Kidney capillary endothelial cell (primary cell): ENCODE data around the gene MBD5.

Experiments used
- DNase-seq: peaks from one replicate; pipeline ENCODE4 v3.0.0-alpha.2; 2018; ENCODE audit warnings: low spot score

Gene MBD5

DNA sequence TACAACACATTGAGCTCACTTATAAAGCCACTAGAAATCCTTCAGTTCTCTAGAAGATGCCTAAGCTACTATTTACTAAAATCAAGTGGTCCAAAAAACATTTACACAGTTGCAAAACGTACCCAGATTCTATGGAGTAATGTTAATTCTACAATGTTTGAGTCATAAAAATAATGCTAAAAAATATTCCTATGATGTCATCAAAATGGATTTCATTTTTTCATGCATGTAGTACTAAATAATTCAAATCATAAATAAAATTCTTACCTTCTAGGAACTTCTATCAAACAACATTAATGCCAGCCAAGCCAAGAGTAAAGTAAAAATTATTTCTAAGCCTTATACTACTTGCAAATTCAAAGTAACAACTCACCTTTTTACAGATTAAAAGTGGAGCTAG is 454.7 kb downstream of the MBD5 start:
- no peak for DNase-seq

DNA sequence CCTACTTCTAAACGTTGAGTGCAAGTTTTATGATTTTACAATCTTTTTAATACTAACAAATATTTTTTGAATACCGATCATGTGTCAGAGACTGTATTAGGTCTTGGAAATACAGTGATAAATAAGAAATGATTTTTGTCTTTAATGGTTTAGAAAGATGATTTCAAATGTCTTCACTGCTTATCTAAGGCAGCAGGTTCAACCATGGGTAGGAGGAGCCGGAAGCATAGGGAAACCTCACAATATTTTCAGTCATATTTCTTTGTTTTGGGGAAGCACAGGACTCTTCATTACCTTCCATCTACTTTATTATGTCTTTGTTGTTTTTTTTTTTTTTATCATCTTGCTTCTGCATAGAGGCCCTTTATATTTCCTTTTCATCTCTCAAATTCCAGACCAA is 458.5 kb downstream of the MBD5 start:
- DNase-seq = no peak

DNA sequence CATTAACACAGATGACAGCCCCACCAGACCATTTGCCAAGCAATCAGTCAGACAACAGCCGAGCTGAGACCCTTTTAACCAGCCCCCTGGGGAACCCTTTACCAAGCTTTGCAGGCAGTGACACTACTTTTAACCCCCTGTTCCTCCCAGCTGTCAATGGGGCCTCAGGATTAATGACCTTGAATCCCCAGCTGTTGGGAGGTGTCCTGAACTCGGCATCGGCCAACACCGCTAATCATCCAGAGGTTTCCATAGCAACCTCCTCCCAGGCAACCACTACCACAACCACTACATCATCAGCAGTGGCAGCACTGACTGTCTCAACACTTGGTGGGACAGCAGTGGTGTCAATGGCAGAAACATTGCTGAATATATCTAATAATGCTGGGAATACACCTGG is 462.8 kb downstream of the MBD5 start:
- DNase-seq = no peak

DNA sequence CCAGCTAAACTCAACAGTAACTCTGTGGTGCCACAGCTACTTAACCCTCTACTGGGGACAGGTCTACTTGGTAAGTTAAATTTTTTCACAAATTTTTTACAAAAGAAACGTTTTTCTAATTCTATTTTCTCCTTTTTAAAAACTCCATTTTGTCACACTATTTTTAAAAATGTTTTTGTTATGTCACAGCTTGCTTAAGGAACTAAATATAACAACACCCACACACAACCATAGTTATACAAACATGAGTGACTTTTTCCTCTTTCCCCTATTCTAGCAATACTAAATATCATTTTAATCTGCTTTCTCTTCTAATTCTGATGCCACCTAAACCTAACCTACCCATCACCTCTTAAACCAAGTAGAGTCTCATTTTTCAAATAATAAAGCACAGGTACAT is 463.2 kb downstream of the MBD5 start:
- DNase-seq = no peak

DNA sequence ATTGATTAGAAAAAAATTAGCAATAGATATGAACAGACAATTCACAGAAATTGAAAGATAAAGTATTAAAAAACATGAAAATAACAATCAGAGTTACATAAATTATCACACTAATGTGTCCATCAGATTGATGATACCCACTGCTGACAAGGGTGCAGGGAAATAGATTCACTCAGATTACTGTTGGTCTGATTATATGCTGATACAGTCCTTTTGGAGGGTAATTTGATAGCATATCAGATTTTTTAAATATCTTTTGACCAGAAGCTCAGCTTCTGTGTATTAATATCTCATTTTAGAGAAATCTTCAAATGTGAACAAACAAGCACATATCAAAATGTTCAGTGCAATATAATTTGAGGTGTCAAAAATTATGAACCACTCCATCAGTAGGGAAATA is 465.8 kb downstream of the MBD5 start:
- DNase-seq = no peak

DNA sequence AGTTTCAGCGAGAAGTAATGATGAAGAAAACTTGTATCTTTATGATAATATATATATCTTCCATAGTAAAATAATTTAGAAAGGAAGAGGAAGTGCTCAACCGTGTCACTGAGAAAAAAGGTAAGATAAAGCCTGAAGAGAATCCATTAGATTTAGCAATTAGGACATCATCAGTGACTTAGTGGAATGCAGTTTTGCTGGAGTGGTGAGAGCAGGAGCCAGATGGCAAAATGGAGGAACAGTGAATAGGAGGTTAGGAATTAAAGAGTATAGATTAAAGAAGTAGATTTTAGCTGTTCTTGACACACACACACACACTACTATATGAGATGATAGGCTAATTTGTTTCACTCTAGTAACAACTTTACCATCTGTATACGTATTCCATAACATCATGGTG is 466.5 kb downstream of the MBD5 start:
- no peak for DNase-seq

DNA sequence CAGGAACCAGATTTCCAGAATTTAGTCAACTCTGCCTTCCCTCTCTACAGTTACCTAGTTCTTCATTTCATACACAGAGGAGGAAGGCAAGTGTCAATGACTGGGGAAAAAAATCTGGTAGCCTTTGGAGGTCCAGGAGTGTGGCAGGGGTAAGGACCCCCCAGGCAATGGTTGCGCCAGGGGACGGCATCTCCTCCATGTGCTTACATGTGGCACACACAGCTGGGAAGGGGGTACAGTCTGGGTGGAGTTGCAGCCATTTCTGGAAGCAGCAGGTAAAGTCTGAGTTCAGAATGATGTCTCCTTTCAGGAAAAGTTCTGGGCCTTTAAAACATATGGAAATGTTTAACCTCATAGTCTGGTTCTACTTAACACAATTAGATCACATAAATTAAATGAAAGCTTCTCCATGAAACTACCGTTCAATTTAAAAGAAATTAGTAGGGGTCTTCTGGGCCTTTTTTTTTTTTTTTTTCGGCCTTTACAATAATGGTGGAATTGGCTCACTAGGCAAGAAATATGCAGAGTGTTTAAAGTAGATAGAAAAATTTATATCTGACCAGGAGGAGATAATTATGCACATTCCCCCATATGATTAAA is 470.0 kb downstream of the MBD5 start:
- DNase-seq = no peak

DNA sequence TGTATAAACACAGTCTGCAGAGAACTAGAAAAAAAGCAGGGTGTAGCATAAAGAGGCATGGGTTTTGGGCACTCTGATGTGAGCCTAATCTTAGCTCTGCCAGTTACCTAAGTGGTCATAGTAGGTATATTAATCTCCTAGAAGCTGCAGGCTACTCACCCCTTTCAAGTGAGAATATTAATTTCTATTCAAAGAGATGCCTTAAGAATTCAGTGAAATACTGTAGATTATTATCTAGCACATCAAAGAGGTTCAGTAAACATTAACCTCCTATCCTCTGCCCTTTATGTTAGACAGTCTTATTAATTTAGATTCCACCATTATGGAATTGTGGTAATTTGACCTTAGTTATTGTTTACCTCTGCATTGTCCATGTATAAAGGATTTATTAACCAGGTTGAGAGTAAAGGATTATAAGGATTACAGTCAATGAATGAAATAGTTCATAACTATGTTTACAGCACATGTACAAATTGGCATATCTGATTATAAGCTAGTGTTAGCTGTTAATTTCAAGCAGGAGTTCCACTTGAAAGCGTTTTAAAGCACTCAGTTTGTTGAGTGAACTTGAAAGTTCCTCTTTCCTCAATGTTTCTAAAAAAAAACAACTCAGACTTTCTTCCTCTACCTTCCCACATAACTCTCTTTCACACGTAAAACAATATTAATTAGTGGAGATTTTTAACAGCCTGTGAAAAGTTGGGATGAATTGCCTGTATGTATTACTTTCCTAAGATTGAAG is 473.1 kb downstream of the MBD5 start:
- DNase-seq = no peak

DNA sequence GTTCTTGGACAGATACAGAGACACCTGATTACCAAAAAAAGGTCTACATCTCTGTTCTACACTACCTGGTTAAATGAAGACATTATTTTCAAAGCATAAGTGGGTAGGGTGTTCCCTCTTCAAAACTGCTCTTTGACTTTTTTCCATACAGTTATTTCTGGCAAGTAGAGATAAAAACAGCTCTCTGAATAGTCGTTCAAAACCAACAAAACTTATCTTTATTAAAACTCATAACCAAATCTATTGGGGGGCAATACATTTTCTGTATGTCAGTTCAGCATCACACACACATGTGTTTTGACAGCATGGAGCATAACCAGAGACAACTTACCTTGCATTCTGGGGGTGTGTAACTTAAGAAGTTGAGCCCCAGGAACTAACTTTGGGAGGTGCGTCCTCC is 474.7 kb downstream of the MBD5 start:
- no peak for DNase-seq

DNA sequence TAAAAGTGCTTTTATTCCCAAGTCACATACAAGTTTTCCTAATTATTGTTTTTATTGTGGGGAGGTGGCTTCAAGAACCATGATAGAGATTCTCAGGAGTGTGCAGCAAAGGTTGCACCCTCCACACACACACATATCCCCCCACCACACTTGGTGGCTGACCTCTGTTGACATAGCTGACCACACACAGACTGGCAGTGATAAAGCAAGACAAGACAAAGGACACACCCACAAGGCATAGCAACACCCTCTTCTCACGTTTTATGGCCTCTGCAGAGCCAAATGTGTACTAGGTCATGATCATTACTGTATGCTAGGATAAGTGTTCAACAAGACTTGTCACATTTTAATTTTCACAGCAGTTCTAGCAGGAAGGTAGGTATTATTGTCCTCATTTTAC is 480.7 kb downstream of the MBD5 start:
- DNase-seq = no peak

DNA sequence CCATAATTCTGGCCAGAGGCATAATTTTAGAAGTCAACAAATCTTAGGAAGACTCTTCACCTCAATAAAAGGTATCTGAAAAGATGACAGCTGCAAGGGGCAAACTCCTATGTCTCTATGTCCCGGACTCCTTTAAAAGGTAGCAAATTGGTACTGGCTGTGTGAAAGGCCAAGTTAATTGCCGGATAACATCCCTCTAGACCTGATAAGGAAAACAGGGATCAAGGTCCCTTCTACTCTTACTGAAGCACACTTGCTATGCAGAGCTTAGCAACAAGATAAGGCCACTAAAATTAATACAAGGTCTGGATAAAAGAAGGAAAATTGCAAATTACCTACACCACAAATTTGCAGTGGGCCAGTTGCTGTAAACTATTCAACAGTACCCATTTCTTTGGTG is 482.6 kb downstream of the MBD5 start:
- DNase-seq = no peak

DNA sequence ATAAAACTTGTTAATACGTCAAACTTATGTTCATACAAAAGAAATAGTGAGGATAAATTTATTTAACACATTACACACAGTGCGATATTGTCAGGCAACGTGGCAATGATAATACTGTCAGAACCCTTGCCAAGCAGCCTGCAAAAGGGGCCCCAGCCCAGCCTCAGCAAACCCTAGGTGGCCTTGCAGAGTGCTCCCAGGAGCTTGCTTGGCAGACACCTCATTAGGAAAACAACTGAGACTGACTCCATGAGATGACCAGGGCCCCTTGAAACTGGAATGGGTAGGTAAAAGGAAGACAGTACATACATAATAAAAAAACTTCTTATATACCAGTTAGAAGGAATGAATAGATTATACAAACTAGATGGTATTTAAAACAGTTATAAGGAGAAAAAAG is 487.1 kb downstream of the MBD5 start:
- no peak for DNase-seq

DNA sequence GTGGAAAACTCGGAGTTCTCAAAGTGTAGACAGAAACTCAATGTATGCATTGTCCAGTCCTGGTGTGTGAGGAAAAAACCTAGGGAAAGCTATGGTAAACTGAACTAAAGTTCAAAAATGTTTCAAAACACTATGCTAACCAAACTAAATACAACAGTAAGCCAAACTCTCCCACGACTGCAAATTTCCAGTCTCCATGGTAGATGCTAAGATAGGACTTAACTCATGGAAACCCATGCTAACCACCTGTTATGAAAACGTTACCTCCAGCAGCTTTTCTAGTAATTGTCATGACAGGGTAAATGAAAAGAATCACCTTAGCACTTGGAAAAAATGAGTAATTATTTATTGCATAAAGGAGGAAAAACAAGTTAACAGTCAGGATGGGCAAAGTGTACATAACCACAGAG is 488.0 kb downstream of the MBD5 start:
- no peak for DNase-seq

DNA sequence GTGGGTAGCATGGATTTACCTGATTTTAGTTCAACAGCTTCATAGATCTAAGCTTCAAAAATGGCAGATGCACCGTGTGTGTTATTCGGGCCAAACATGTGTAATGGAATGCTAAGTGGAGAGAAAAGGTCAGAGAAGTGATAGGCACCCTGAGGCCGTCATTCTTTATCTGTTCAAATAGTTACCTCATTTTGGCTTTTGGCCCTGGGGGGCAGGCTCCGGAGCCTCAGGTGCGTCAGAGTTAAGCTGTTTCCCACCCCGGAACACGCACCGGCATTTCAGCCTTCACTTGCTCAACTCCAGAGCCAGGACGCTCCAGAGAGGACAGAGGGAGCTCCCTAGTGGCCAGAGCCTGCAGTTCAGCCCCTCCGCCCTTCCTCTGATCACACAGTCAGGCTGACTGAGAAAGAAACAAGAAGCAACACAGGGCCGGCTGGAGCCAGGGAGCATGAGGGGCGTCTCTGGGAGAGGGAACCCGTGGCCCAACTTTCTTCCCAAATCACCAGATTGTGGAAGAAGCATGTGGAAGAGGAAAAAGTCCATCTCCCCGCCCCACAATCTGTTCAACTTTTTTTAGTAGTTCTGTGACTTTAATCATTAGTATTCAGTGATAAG is 488.5 kb downstream of the MBD5 start:
- DNase-seq = peak; percentile 77

DNA sequence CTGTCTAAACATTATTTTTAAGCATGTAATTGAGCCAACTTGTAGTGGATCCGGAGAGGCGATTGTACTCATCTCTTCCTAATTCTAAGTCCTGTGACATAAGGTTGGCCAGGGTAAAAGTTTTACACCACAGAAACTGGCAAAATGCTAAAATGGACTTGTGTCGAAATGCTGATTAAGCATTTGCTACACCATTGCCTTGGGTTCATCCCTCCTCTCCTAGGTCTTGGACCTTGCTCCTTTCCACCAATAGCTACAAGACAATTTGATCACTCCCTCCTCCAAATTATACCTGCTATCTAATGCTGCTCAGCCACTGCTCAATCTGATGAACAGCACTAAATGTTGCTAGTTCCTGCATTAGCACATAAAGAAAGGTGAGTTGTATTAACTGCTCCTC is 491.0 kb downstream of the MBD5 start:
- DNase-seq = no peak

DNA sequence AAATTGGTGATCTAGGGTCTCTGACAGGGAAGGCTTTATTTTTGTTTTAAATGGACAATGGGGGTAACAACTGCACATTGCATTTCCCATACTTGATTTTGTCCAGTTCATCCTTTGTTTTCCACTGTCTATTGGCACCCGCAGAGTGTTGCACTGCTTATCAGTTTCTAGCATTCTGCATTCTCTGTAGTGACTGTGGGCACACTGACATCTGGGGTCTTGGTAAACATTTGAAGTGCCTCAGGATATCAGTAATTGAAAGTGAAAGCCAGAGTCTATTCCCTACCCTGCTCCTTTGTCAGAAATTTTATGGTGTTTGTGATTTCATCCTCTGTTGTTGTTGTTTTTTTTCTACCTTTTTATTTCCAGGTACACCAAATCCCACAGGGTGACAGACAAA is 491.6 kb downstream of the MBD5 start:
- DNase-seq = no peak

DNA sequence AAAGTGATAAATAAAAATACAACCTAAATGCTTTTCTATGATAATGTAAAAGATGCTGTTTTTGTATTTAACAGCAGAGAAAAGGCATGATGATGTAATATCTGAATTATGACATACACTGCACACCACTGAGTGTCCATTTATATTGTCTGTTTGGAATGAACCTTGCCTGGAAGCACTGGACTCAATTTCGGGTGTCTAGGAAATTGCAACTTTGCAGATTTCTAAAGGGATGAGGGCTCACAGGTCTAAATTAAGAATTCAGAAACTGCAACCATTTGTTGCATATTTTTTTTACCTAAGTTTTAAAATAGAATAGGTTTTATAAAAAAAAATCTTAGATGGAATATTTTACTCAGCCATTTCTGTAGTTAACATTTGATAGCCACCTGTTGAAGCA is 492.5 kb downstream of the MBD5 start:
- DNase-seq = no peak

DNA sequence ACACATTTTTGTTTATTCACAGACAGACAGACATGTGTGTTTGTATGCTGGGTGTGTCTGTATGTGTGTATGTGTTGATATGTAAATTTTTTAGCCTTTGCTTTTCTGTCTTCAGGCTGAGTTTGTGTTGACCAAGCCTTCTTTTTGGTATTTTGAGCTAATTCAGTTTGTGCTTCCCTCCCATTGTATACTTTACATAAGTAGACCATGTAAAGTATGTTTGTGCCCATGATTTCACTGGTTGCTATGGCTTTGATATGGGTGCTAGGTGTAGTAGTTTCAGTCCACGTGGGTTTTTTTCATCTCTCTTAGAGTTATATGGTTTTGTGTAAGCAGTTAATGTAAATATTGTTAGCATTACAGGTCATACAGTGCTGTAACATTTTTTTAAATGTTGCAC is 494.2 kb downstream of the MBD5 start:
- no peak for DNase-seq

DNA sequence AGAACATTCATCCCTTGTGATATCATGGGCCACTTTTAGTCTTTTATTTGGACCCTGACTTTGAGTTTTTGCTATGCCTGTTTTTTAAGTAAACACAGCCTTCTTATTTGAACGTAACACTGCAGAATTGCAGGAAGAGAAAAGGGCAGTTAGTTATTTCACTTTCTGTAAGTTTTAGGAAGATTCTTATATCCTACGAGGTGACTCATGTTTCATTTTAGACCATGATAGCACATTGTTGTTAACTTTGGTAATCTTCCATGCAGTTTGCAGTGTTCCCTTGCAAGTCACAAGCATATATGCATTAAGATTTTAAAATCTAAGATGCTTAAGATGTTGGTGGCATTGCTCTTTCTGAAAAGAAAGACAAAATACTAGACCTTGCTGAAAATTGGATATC is 495.1 kb downstream of the MBD5 start:
- DNase-seq = no peak

DNA sequence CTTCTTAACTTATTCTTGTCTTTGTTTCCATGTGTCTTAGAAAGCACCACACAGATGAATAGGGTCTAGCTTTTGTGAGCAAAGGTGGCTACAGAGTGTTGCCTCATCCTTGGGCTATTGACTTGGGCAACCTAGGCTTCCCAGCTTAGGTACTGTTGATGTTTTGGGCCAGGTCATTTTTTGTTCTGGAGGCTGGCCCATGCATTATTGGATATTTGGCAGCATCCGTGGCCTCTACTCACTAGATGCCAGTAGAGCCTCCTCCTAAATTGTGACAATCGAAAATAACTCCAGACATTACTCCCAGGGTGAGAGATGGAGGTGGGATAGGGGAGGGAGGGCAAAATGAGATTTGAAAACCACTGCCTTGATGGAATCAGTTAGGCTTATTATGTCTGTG is 496.4 kb downstream of the MBD5 start:
- DNase-seq = no peak

DNA sequence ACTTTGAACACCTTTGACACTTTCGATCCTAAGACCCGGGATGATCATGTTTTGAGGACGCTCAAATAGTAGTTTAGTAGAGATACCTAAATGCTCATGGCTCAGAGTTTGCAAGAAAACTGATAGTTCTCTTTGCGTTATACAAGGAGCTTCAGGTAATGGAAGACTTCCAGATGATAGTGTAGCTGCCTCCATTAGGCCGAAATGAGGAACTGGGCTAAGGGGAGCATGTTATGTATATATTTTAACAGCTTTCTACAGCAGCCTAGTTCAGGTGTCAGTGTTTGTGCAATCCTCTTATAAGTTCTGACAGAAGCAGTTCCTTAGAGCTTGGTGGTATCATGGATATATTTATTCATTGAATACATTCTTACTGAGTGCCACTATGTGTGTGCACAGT is 496.9 kb downstream of the MBD5 start:
- no peak for DNase-seq

DNA sequence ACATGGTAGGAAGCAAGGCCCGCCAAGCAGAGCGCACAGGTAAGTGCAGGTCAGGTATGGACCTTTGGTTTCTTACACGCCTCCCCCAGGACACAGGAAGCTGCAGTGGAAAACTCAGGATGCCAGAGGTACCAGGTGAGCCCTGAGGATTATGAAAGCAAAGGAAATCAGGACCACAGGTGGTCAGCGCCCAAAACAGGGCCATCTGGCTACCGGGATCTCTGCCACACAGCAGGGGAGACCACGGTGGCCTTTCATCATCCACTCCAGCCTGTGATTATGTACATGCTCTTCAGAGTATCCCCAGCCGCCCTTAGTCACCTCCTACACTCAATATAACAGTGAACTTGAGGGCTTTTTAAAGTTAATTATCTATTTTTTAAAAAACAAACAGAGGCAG is 498.1 kb downstream of the MBD5 start:
- DNase-seq = no peak

DNA sequence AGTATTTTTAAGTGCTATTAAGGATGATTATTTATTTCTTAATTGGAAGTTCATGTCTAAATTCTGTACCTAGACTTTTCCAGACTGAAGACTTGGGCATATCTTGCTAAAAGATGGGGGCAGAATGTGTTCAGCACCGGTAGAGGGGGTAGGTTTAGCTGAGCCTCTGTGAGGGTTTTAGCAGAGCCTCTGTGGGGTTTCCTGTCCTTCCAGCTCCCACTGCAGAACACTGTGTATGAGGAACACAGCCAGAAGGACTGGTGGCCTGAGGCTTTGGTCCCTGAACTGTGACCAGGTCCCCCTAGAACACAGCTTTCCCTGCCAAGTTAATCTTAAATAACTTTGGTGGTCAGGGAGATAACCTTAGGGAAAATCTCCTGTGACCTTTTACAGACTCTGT is 500.3 kb downstream of the MBD5 start:
- DNase-seq = no peak

DNA sequence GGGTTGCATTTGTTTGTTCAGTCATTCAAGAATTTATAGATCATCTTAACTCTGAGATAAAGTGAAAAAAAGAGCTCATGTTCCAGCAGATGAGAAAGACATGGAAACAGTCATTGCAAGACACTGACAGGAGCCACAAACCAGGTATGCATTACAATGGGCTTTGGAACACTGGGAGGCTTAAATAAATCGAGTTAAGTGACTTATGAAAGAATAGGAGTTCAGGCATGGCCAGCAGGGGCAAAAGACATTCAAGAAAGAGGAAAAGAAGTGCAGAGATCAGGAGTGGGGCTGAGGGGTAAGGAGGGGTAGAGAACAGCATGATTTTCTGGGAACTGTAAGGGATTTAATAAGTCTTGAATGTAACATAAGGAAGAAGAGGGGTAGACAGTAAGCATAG is 502.4 kb downstream of the MBD5 start:
- DNase-seq = no peak
